Spleen (tissue), 7 donors: ENCODE results near the gene GTF2H4.

Experiments used
- CTCF ChIP-seq, 11 experiments: fragments of 200-600 bp in 7 of 11; fragments of 450-650 bp in 4 of 11; sonication (generic) in 4 of 11; IDR thresholded peaks in 8 of 11; conservative IDR thresholded peaks in 3 of 11; 1 replicate in 7 of 11; 2 replicates in 4 of 11; pipeline versions ENCODE4 v1.4.0 to v1.8.0; 2016 to 2021; ENCODE audit warnings: antibody characterized with exemption in 11 of 11, inconsistent platforms in 4 of 11, mild to moderate bottlenecking in 1 of 11
- POLR2A ChIP-seq, 3 donors: fragments of 450-650 bp; IDR thresholded peaks; one replicate each; pipeline ENCODE4 v1.5.1; 2017; ENCODE audit warnings: antibody characterized with exemption in 3 of 3, mild to moderate bottlenecking in 1 of 3
- POLR2AphosphoS5 ChIP-seq, 3 donors: sonication (generic); formaldehyde crosslinking; IDR thresholded peaks; one replicate each; pipeline ENCODE4 v1.5.1; 2017; ENCODE audit warnings: antibody characterized with exemption in 3 of 3
- donor health status: DM: no; HTN: no; CAD: no; lungs with moderate emphysema.
- donor health status: DM: no; HTN: no; CAD: no.
- donor health status: DM: no; HTN: no; CAD: no.

GRCh38 chr6:30895343-30895742 lies 12.7 kb upstream of the GTF2H4 start:
- TF ChIP-seq POLR2AphosphoS5 (IDR thresholded peaks at IDR 0.05) (no peak), POLR2A (IDR thresholded peaks at IDR 0.05) (no peak), CTCF (IDR thresholded peaks at IDR 0.05 in 8 of 11, conservative IDR thresholded peaks at IDR 0.05 in 3 of 11) (no peak)
